ENCODE results near the gene DNMT1.

The DNMT1 gene

GRCh38 chr19:10115392-10116084 lies 79.2 kb downstream of the DNMT1 start:
- H3K4me3 ChIP-seq (ENCODE audit: low read depth, low read length): no peak overlapping the region

- no peak overlapping the region for H3K4me3 ChIP-seq (ENCODE audit: low read depth, low read length)
Measured at GRCh38 chr19:10114651-10115391, 79.9 kb downstream of the DNMT1 start.

- H3K4me3 ChIP-seq (ENCODE audit: low read depth, low read length): no peak overlapping the region
Measured at GRCh38 chr19:10113964-10114650, 80.6 kb downstream of the DNMT1 start.

GRCh38 chr19:10113592-10113963 lies 81.2 kb downstream of the DNMT1 start:
- H3K4me3 ChIP-seq (ENCODE audit: low read depth, low read length): no peak overlapping the region

GRCh38 chr19:10112895-10113591 lies 81.7 kb downstream of the DNMT1 start:
- no peak overlapping the region for H3K4me3 ChIP-seq (ENCODE audit: low read depth, low read length)

GRCh38 chr19:10112037-10112761 lies 82.6 kb downstream of the DNMT1 start:
- no peak overlapping the region for H3K4me3 ChIP-seq (ENCODE audit: low read depth, low read length)

- no peak within 1 kb of the TSS for H3K4me3 ChIP-seq (ENCODE audit: low read depth, low read length)
Measured at GRCh38 chr19:10111405-10111811, 83.3 kb downstream of the DNMT1 start, which contains the start of gene P2RY11. TSS of gene P2RY11 (plus strand) at chr19:10111693. CDS start at chr19:10111722, 29 bp downstream.

GRCh38 chr19:10110972-10111317 lies 83.8 kb downstream of the DNMT1 start:
- H3K4me3 ChIP-seq (ENCODE audit: low read depth, low read length): no peak overlapping the region

GRCh38 chr19:10110076-10110971 lies 84.4 kb downstream of the DNMT1 start:
- H3K4me3 ChIP-seq (ENCODE audit: low read depth, low read length): no peak overlapping the region

GRCh38 chr19:10109528-10109927 lies 85.2 kb downstream of the DNMT1 start:
- no peak overlapping the region for H3K4me3 ChIP-seq (ENCODE audit: low read depth, low read length)

GRCh38 chr19:10107817-10108367 lies 86.9 kb downstream of the DNMT1 start:
- no peak overlapping the region for H3K4me3 ChIP-seq (ENCODE audit: low read depth, low read length)

GRCh38 chr19:10107254-10107653 lies 87.5 kb downstream of the DNMT1 start:
- peak overlapping the region; percentile 96 for H3K4me3 ChIP-seq (ENCODE audit: low read depth, low read length)

- H3K4me3 ChIP-seq (ENCODE audit: low read depth, low read length): peak within 1 kb of the TSS; percentile 96
Measured at GRCh38 chr19:10106100-10106936, 88.4 kb downstream of the DNMT1 start, which contains the start of gene PPAN. TSS of gene PPAN (plus strand) at chr19:10106362. CDS start at chr19:10106395, 33 bp downstream.

- no peak overlapping the region for H3K4me3 ChIP-seq (ENCODE audit: low read depth, low read length)
Measured at GRCh38 chr19:10105509-10106099, 89.1 kb downstream of the DNMT1 start.

- no peak overlapping the region for H3K4me3 ChIP-seq (ENCODE audit: low read depth, low read length)
Measured at GRCh38 chr19:10104665-10105508, 89.9 kb downstream of the DNMT1 start.

GRCh38 chr19:10104130-10104513 lies 90.6 kb downstream of the DNMT1 start:
- no peak overlapping the region for H3K4me3 ChIP-seq (ENCODE audit: low read depth, low read length)

- H3K4me3 ChIP-seq (ENCODE audit: low read depth, low read length): no peak overlapping the region
Measured at GRCh38 chr19:10102787-10103236, 91.9 kb downstream of the DNMT1 start.
